ENCODE data around the gene CEP68.

- no peak for TF ChIP-seq POLR2A (IDR thresholded peaks at IDR 0.05; ENCODE audit: low read depth, low read length)
- no peak for TF ChIP-seq POLR2AphosphoS5 (IDR thresholded peaks at IDR 0.05; ENCODE audit: low read depth, low read length)
- no peak for TF ChIP-seq TAF1 (IDR thresholded peaks at IDR 0.05; ENCODE audit: borderline replicate concordance, low read depth, low read length)
Measured at GRCh38 chr2:65069439-65069824, 13.2 kb downstream of the CEP68 start.
